ENCODE measurements around the gene TMEM187.

GRCh38 chrX:153988493-153988892, 15.9 kb downstream of the TMEM187 start:
- TF ChIP-seq CTCF (IDR thresholded peaks at IDR 0.05) (no peak), POLR2AphosphoS5 (IDR thresholded peaks at IDR 0.05) (no peak)
